ENCODE data around the gene CDC5L.

The CDC5L gene

DNA sequence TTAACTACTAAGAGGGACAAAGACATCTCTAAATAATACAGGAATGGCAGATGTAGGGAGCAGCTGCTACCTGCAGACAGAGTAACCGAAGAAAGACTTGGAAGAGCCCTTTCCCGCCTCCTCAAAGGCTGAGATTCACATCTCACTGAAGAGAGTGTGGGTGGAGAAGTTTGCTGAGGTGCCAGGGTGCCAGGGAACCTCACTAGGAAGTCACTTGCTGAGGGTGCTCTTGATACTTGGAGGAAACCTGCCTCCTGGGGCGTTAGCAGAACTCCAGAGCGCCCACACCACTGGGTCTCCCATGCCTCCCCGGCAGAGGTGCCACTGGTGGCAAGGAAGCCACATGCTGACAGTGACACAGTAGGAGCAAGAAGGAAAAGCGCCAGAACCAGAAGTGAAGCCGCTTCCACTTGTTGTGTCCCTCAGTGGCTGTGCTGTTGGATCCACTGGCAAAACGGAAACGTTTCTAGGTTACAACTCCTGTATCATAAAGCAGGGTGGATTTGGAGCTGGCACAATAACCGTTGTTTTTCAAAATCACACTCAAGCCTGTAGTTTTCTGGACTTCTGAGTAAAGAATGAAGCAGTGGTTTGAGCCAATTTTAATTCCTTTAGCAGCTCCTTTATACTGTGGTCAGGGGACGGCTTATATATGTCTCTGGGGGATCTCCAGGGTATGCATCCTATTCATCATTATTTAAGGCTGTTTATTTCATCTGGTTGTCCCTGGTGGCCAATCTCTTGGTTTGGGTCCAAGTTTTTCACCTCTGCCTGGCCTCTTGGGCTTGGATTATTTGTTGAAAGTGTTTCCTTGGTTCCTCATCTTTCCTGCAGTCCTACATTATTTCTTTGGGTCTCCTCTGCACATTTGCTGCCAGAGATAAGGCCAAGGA is 64.5 kb downstream of the CDC5L start:
- H3K9me2 ChIP-seq (replicated peaks; ENCODE audit: insufficient read depth, low read length), result no peaks in the 10 kb centered on the region
- peaks cover 11% of the 10 kb centered on the region; the same call in 1 of the 2 replicates for H3F3A ChIP-seq (ENCODE audit: insufficient read depth)
- H3K9ac ChIP-seq (ENCODE audit: low read length), result no peak overlapping the region
- no peaks in the 10 kb centered on the region for H3K79me2 ChIP-seq (ENCODE audit: insufficient read depth, low read length)
- no peaks in the 10 kb centered on the region for H3K9me3 ChIP-seq (ENCODE audit: insufficient read depth, low read length)
- no peak overlapping the region for H2AFZ ChIP-seq (ENCODE audit: low read depth, low read length, severe bottlenecking)
- no peak for TF ChIP-seq EZH2phosphoT487 (conservative IDR thresholded peaks at IDR 0.05; ENCODE audit: low read length)
- H3K27ac ChIP-seq (ENCODE audit: low read depth, low read length), result no peak overlapping the region
- H3K4me2 ChIP-seq (ENCODE audit: low read depth, low read length, poor library complexity, severe bottlenecking), result no peak overlapping the region
- peaks cover 9% of the 10 kb centered on the region; the same call in 1 of the 2 replicates for H4K20me1 ChIP-seq (ENCODE audit: low read depth, low read length)
- no peak overlapping the region for H3K4me3 ChIP-seq (ENCODE audit: insufficient read depth, low read length, poor library complexity, severe bottlenecking)
- no peaks in the 10 kb centered on the region for H3K27me3 ChIP-seq (ENCODE audit: low read length)
- peaks cover 40% of the 10 kb centered on the region for H3K36me3 ChIP-seq (ENCODE audit: low read length)

DNA sequence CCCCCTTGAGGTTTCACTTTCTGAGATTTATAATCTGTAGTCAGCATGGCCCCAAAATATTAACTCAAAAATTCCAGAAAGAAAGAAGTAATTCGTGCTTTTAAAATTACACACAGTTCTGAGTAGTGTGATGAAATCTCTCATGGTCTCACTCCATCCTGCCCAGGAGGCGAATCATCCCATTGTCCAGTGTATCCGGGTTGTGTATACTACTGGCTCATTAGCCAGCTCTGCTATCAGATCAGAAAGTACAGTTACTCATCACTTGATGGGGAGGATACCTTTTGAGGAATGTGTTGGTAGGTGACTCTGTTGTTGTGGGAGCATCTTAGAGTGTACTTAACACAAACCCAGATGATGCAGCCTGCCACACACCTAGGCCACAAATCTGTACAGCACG is 65.2 kb downstream of the CDC5L start:
- H3K27me3 ChIP-seq (ENCODE audit: low read length), result no peaks in the 10 kb centered on the region
- H2AFZ ChIP-seq (ENCODE audit: low read depth, low read length, severe bottlenecking), result no peak overlapping the region
- H3K9me2 ChIP-seq (replicated peaks; ENCODE audit: insufficient read depth, low read length), result no peaks in the 10 kb centered on the region
- H3K79me2 ChIP-seq (ENCODE audit: insufficient read depth, low read length), result no peaks in the 10 kb centered on the region
- H3K9ac ChIP-seq (ENCODE audit: low read length), result no peak overlapping the region
- H3K36me3 ChIP-seq (ENCODE audit: low read length), result peaks cover 33% of the 10 kb centered on the region; the same call in 1 of the 2 replicates
- no peak overlapping the region for H3K4me3 ChIP-seq (ENCODE audit: insufficient read depth, low read length, poor library complexity, severe bottlenecking)
- TF ChIP-seq, protein P1, sequence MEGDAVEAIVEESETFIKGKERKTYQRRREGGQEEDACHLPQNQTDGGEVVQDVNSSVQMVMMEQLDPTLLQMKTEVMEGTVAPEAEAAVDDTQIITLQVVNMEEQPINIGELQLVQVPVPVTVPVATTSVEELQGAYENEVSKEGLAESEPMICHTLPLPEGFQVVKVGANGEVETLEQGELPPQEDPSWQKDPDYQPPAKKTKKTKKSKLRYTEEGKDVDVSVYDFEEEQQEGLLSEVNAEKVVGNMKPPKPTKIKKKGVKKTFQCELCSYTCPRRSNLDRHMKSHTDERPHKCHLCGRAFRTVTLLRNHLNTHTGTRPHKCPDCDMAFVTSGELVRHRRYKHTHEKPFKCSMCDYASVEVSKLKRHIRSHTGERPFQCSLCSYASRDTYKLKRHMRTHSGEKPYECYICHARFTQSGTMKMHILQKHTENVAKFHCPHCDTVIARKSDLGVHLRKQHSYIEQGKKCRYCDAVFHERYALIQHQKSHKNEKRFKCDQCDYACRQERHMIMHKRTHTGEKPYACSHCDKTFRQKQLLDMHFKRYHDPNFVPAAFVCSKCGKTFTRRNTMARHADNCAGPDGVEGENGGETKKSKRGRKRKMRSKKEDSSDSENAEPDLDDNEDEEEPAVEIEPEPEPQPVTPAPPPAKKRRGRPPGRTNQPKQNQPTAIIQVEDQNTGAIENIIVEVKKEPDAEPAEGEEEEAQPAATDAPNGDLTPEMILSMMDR (IDR thresholded peaks at IDR 0.05; ENCODE audit: insufficient read depth, low read length, poor library complexity, severe bottlenecking), result no peak
- TF ChIP-seq EZH2phosphoT487 (conservative IDR thresholded peaks at IDR 0.05; ENCODE audit: low read length), result no peak
- peaks cover 7% of the 10 kb centered on the region; the same call in 1 of the 2 replicates for H4K20me1 ChIP-seq (ENCODE audit: low read depth, low read length)
- no peaks in the 10 kb centered on the region for H3K9me3 ChIP-seq (ENCODE audit: insufficient read depth, low read length)
- H3F3A ChIP-seq (ENCODE audit: insufficient read depth), result 0 out of 2 replicates have a peak, but pooled peaks cover 9% of the 10 kb centered on the region
- no peak overlapping the region for H3K27ac ChIP-seq (ENCODE audit: low read depth, low read length)
- H3K4me2 ChIP-seq (ENCODE audit: low read depth, low read length, poor library complexity, severe bottlenecking), result no peak overlapping the region

DNA sequence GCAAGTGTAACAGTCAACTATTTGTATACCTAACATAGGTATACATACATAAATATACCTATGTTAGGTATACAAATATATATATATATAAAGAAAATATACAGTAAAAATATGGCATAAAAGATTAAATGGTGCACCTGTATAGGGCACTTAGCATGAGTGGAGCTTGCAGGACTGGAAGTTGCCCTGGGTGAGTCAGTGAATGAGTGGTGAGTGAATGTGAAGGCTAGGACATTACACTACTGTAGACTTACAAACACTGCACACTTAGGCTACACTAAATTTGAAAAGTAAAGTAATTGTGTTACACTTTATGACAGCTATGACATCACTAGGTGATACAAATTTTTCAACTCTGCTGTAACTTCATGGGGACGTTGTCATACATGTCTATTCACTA is 65.6 kb downstream of the CDC5L start:
- Histone ChIP-seq H3K9me3 (ENCODE audit: insufficient read depth, low read length) (no peaks in the 10 kb centered on the region), H2AFZ (ENCODE audit: low read depth, low read length, severe bottlenecking) (no peak overlapping the region), H4K20me1 (ENCODE audit: low read depth, low read length) (peaks cover 7% of the 10 kb centered on the region; the same call in 1 of the 2 replicates), H3K36me3 (ENCODE audit: low read length) (peaks cover 29% of the 10 kb centered on the region; the same call in 1 of the 2 replicates), H3K27me3 (ENCODE audit: low read length) (no peaks in the 10 kb centered on the region), H3K9ac (ENCODE audit: low read length) (no peak overlapping the region), H3K4me2 (ENCODE audit: low read depth, low read length, poor library complexity, severe bottlenecking) (no peak overlapping the region), H3K79me2 (ENCODE audit: insufficient read depth, low read length) (no peaks in the 10 kb centered on the region), H3K27ac (ENCODE audit: low read depth, low read length) (no peak overlapping the region), H3K4me3 (ENCODE audit: insufficient read depth, low read length, poor library complexity, severe bottlenecking) (no peak overlapping the region), H3K9me2 (replicated peaks; ENCODE audit: insufficient read depth, low read length) (no peaks in the 10 kb centered on the region), H3F3A (ENCODE audit: insufficient read depth) (0 out of 2 replicates have a peak, but pooled peaks cover 9% of the 10 kb centered on the region)
- TF ChIP-seq, protein P1 (IDR thresholded peaks at IDR 0.05; ENCODE audit: insufficient read depth, low read length, poor library complexity, severe bottlenecking), result no peak
- TF ChIP-seq EZH2phosphoT487 (conservative IDR thresholded peaks at IDR 0.05; ENCODE audit: low read length), result no peak

DNA sequence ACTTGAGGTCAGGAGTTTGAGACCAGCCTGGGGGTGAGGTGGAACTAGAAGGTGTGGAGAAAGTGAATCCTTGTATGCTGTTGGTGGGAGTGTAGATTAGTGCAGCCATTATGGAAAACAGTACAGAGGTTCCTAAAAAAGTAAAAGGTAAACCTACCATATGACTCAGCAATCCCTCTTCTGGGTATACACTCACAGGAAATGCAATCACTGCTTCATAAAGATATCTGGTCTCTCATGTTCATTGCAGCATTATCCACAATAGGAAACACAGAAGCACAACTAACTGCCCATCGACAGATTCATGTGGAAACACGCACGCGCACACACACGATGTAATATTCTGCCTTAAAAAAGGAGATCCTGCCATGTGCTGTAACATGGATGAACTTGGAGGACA is 66.7 kb downstream of the CDC5L start:
- no peaks in the 10 kb centered on the region for H3K79me2 ChIP-seq (ENCODE audit: insufficient read depth, low read length)
- no peak overlapping the region for H3K4me3 ChIP-seq (ENCODE audit: insufficient read depth, low read length, poor library complexity, severe bottlenecking)
- no peaks in the 10 kb centered on the region for H3K27me3 ChIP-seq (ENCODE audit: low read length)
- H2AFZ ChIP-seq (ENCODE audit: low read depth, low read length, severe bottlenecking), result no peak overlapping the region
- TF ChIP-seq EZH2phosphoT487 (conservative IDR thresholded peaks at IDR 0.05; ENCODE audit: low read length), result no peak
- TF ChIP-seq, protein P1 (IDR thresholded peaks at IDR 0.05; ENCODE audit: insufficient read depth, low read length, poor library complexity, severe bottlenecking), result no peak
- H3K4me2 ChIP-seq (ENCODE audit: low read depth, low read length, poor library complexity, severe bottlenecking), result no peak overlapping the region
- H4K20me1 ChIP-seq (ENCODE audit: low read depth, low read length), result peaks cover 7% of the 10 kb centered on the region; the same call in 1 of the 2 replicates
- no peak overlapping the region for H3K27ac ChIP-seq (ENCODE audit: low read depth, low read length)
- H3K9me3 ChIP-seq (ENCODE audit: insufficient read depth, low read length), result no peaks in the 10 kb centered on the region
- no peak overlapping the region for H3K9ac ChIP-seq (ENCODE audit: low read length)
- peaks cover 19% of the 10 kb centered on the region; the same call in 1 of the 2 replicates for H3K36me3 ChIP-seq (ENCODE audit: low read length)
- H3F3A ChIP-seq (ENCODE audit: insufficient read depth), result 0 out of 2 replicates have a peak, but pooled peaks cover 9% of the 10 kb centered on the region
- H3K9me2 ChIP-seq (replicated peaks; ENCODE audit: insufficient read depth, low read length), result no peaks in the 10 kb centered on the region
